Smooth muscle cell (in vitro differentiated cells): ENCODE measurements around the gene NPEPL1. TPM values are rescaled to one million over a fixed set of nuclear protein-coding genes. Genes with fewer than 3 reads are reported as not detected.

Experiments used
- DNase-seq: peaks from one replicate; lab custom pipeline; 2025; ENCODE audit not compliant: unreplicated experiment; lab: John Stamatoyannopoulos, UW
- H2AFZ ChIP-seq: fragments of 200-600 bp; sonication (generic); 2 replicates; pipeline ENCODE4 v1.6.0; 2016; ENCODE audit warnings: antibody characterized with exemption, low read depth, mild to moderate bottlenecking
- H3F3A ChIP-seq: fragments of 200-600 bp; sonication (generic); 2 replicates; pipeline ENCODE4 v1.6.0; 2017; ENCODE audit warnings: antibody characterized with exemption, low read depth
- H3K27ac ChIP-seq: fragments of 200-600 bp; sonication (generic); 2 replicates; pipeline ENCODE4 v1.5.1; 2016; ENCODE audit warnings: low read depth, mild to moderate bottlenecking
- H3K27me3 ChIP-seq: fragments of 200-600 bp; sonication (generic); 2 replicates; pipeline ENCODE4 v1.6.1; 2016; ENCODE audit warnings: low read depth, mild to moderate bottlenecking
- H3K36me3 ChIP-seq: fragments of 200-600 bp; sonication (generic); 2 replicates; pipeline ENCODE4 v1.5.1; 2016; ENCODE audit warnings: low read depth
- H3K4me1 ChIP-seq: fragments of 200-600 bp; sonication (generic); 2 replicates; pipeline ENCODE4 v1.5.1; 2016; ENCODE audit warnings: low read depth
- H3K4me2 ChIP-seq: fragments of 200-600 bp; sonication (generic); 2 replicates; pipeline ENCODE4 v1.6.0; 2016; ENCODE audit warnings: mild to moderate bottlenecking
- H3K4me3 ChIP-seq: fragments of 200-600 bp; sonication (generic); 2 replicates; pipeline ENCODE4 v1.5.1; 2016; ENCODE audit warnings: mild to moderate bottlenecking
- H3K79me2 ChIP-seq: fragments of 200-600 bp; sonication (generic); 2 replicates; pipeline ENCODE4 v1.6.0; 2016; ENCODE audit warnings: low read depth, mild to moderate bottlenecking
- H3K9ac ChIP-seq: fragments of 200-600 bp; sonication (generic); 2 replicates; pipeline ENCODE4 v1.6.0; 2016; ENCODE audit warnings: low read depth
- H3K9me3 ChIP-seq: fragments of 200-600 bp; sonication (generic); replicated peaks from 2 replicates; pipeline ENCODE4 v1.5.1; 2016; ENCODE audit warnings: low read depth
- H4K20me1 ChIP-seq: fragments of 200-600 bp; sonication (generic); 2 replicates; pipeline ENCODE4 v1.6.0; 2016; ENCODE audit warnings: low read depth
- CTCF ChIP-seq: fragments of 200-600 bp; sonication (generic); IDR thresholded peaks from 2 replicates; pipeline ENCODE4 v1.5.1; 2017; ENCODE audit warnings: borderline replicate concordance, mild to moderate bottlenecking, antibody characterized with exemption; ENCODE audit not compliant: insufficient read depth, poor library complexity, severe bottlenecking
- WGBS: methylation state at CpG from one replicate; pipeline ENCODE4 v1.1.7; 2016; ENCODE audit warnings: low lambda C conversion rate; 5-methylcytosine and 5-hydroxymethylcytosine counted together
- polyA plus RNA-seq: library from polyadenylated mRNA; unstranded; fragments of >200 nt; fragmentation: Nextera tagmentation; extraction: Ambion mirVana; gene quantifications from 2 replicates; pipeline ENCODE4 v1.2.1, GENCODE V29; 2016
- total RNA-seq: library from RNA; depleted of rRNA; stranded (reverse); fragments of >200 nt; gene quantifications from 2 replicates; pipeline ENCODE4 v1.2.3, GENCODE V29; 2014

Gene NPEPL1
- total and polyA plus RNA-seq, 2 experiments from 2014 or later, result 17.7 to 32.9 TPM

- Histone ChIP-seq H3K4me3 (no peak overlapping the region), H3K9me3 (no peaks in the 10 kb centered on the region), H3K36me3 (peaks cover 13% of the 10 kb centered on the region), H3K4me2 (no peak overlapping the region), H3K79me2 (no peaks in the 10 kb centered on the region), H4K20me1 (no peaks in the 10 kb centered on the region), H2AFZ (no peak overlapping the region), H3F3A (no peaks in the 10 kb centered on the region), H3K27ac (no peak overlapping the region), H3K4me1 (no peaks in the 10 kb centered on the region), H3K27me3 (no peaks in the 10 kb centered on the region), H3K9ac (no peak overlapping the region)
- WGBS, result 85% methylated on average over 9 of the region's 9 CpGs
- no peak for DNase-seq
- no peak for TF ChIP-seq CTCF
Measured at GRCh38 chr20:58699623-58700107, 7.1 kb downstream of the NPEPL1 start.

- DNase-seq, result no peak
- TF ChIP-seq CTCF, result no peak
- Histone ChIP-seq H3K4me2 (no peak overlapping the region), H3K4me1 (no peaks in the 10 kb centered on the region), H3K9ac (no peak overlapping the region), H3F3A (no peaks in the 10 kb centered on the region), H3K36me3 (peaks cover 13% of the 10 kb centered on the region), H2AFZ (no peak overlapping the region), H4K20me1 (no peaks in the 10 kb centered on the region), H3K27ac (no peak overlapping the region), H3K9me3 (no peaks in the 10 kb centered on the region), H3K79me2 (no peaks in the 10 kb centered on the region), H3K4me3 (no peak overlapping the region), H3K27me3 (no peaks in the 10 kb centered on the region)
- WGBS, result 96% methylated on average over 11 of the region's 11 CpGs
Measured at GRCh38 chr20:58700121-58700821, 7.7 kb downstream of the NPEPL1 start.

GRCh38 chr20:58700823-58701222 is 8.2 kb downstream of the NPEPL1 start:
- Histone ChIP-seq H3K27ac (no peak overlapping the region), H3K9ac (no peak overlapping the region)

More at GRCh38 chr20:58700823-58701222, 8.2 kb downstream of the NPEPL1 start:
- Histone ChIP-seq H2AFZ (no peak overlapping the region), H4K20me1 (no peaks in the 10 kb centered on the region), H3K36me3 (peaks cover 13% of the 10 kb centered on the region), H3K4me1 (no peaks in the 10 kb centered on the region), H3K9me3 (no peaks in the 10 kb centered on the region), H3K4me3 (no peak overlapping the region), H3K27me3 (no peaks in the 10 kb centered on the region), H3K4me2 (no peak overlapping the region), H3K79me2 (no peaks in the 10 kb centered on the region), H3F3A (no peaks in the 10 kb centered on the region)
- DNase-seq, result no peak
- TF ChIP-seq CTCF, result no peak
- WGBS, result 95% methylated on average over 11 of the region's 11 CpGs
